T-helper 17 cell (primary cell): ENCODE data around the gene EIF4G1. TPM values are rescaled to one million over a fixed set of nuclear protein-coding genes. Genes with fewer than 3 reads are reported as not detected.

Experiments
- ATAC-seq: fragments of 150-1000 bp; cut with Tn5 transposase; 2 replicates; pipeline ENCODE4 v1.10.0; 2021; ENCODE audit warnings: mild to moderate bottlenecking, moderate library complexity
- DNase-seq, 3 donors: peaks; one replicate each; pipeline versions ENCODE4 v3.0.0 to v3.0.0-alpha.2; 2020 to 2021
- H3K9me3 ChIP-seq: one replicate; pipeline ENCODE4 v1.7.0; 2013; ENCODE audit warnings: low read length, mild to moderate bottlenecking; ENCODE audit not compliant: control insufficient read depth, poor library complexity, severe bottlenecking
- H3K27ac Mint-ChIP-seq: one replicate; pipeline ENCODE4 v1.8.0; 2022; ENCODE audit warnings: mild to moderate bottlenecking, moderate library complexity, mixed read lengths
- H3K27me3 Mint-ChIP-seq: one replicate; pipeline ENCODE4 v1.8.0; 2022; ENCODE audit warnings: mixed read lengths
- H3K36me3 Mint-ChIP-seq: one replicate; pipeline ENCODE4 v1.8.0; 2022; ENCODE audit warnings: low read depth, mixed read lengths
- H3K4me1 Mint-ChIP-seq: one replicate; pipeline ENCODE4 v1.8.0; 2022; ENCODE audit warnings: mild to moderate bottlenecking, mixed read lengths
- H3K4me3 Mint-ChIP-seq: one replicate; pipeline ENCODE4 v1.8.0; 2022; ENCODE audit warnings: mild to moderate bottlenecking, moderate library complexity, mixed read lengths
- total RNA-seq, 4 donors: library from RNA in 2 of 4; stranded (reverse) in 2 of 4; gene quantifications; one replicate each; pipeline ENCODE4 v1.2.3 and lab custom pipeline; 2022 to 2026

The EIF4G1 gene
- total RNA-seq, 2 donors from 2014 or later = 226 to 236 TPM

DNA sequence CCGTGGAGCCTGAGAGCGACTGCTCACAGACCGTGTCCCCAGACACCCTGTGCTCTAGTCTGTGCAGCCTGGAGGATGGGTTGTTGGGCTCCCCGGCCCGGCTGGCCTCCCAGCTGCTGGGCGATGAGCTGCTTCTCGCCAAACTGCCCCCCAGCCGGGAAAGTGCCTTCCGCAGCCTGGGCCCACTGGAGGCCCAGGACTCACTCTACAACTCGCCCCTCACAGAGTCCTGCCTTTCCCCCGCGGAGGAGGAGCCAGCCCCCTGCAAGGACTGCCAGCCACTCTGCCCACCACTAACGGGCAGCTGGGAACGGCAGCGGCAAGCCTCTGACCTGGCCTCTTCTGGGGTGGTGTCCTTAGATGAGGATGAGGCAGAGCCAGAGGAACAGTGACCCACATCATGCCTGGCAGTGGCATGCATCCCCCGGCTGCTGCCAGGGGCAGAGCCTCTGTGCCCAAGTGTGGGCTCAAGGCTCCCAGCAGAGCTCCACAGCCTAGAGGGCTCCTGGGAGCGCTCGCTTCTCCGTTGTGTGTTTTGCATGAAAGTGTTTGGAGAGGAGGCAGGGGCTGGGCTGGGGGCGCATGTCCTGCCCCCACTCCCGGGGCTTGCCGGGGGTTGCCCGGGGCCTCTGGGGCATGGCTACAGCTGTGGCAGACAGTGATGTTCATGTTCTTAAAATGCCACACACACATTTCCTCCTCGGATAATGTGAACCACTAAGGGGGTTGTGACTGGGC lies 30.3 kb downstream of the EIF4G1 start:
- H3K9me3 ChIP-seq = no peaks in the 10 kb centered on the region
- Mint-ChIP-seq H3K4me3 (no peak overlapping the region), H3K27ac (no peak overlapping the region), H3K36me3 (no peaks in the 10 kb centered on the region), H3K27me3 (no peaks in the 10 kb centered on the region), H3K4me1 (peaks cover 13% of the 10 kb centered on the region)
- ATAC-seq (no peak), DNase-seq (no peak)

DNA sequence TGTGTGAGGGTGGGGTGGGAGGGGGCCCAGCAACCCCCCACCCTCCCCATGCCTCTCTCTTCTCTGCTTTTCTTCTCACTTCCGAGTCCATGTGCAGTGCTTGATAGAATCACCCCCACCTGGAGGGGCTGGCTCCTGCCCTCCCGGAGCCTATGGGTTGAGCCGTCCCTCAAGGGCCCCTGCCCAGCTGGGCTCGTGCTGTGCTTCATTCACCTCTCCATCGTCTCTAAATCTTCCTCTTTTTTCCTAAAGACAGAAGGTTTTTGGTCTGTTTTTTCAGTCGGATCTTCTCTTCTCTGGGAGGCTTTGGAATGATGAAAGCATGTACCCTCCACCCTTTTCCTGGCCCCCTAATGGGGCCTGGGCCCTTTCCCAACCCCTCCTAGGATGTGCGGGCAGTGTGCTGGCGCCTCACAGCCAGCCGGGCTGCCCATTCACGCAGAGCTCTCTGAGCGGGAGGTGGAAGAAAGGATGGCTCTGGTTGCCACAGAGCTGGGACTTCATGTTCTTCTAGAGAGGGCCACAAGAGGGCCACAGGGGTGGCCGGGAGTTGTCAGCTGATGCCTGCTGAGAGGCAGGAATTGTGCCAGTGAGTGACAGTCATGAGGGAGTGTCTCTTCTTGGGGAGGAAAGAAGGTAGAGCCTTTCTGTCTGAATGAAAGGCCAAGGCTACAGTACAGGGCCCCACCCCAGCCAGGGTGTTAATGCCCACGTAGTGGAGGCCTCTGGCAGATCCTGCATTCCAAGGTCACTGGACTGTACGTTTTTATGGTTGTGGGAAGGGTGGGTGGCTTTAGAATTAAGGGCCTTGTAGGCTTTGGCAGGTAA lies 31.1 kb downstream of the EIF4G1 start:
- no peaks in the 10 kb centered on the region for H3K9me3 ChIP-seq
- no peak for DNase-seq
- no peaks in the 10 kb centered on the region for H3K27me3 Mint-ChIP-seq
- no peak overlapping the region for H3K27ac Mint-ChIP-seq
- no peaks in the 10 kb centered on the region for H3K36me3 Mint-ChIP-seq
- peak; percentile 47 for ATAC-seq
- H3K4me1 Mint-ChIP-seq = peaks cover 11% of the 10 kb centered on the region
- no peak overlapping the region for H3K4me3 Mint-ChIP-seq

DNA sequence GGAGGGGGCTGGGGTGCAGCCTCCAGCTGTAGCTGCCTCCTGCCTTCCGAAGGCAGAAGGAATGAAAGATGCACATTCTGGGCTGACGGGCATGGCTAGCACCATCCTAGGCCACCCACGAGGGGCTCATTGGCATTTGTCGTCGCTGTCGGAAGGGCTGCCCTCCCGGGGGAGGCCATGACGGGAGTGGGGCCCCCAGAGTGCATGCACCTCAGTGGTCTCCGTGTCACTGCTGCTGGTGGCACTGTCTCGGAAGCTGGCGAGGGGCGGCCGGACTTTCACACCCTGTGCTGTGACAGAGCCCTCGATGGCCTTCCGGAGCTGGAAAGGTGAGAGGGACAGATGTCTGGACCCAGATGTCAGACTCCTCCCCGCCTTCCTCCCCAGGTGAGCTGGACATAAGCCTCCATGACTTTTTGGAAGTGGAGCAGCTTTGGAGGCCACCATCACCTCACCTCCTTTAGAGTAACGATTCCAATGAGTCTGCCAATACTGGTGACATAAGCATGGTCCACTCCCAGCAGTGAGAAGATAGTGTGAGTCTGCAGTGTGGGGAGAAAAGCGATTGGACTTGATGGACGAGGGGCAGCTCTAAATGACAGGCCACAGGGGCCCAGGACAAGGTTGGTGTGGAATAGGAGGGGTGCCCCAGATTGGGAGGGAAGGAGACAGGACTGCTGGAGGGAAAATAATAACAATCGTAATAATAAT lies 32.2 kb downstream of the EIF4G1 start:
- H3K4me1 Mint-ChIP-seq = peaks cover 3% of the 10 kb centered on the region
- no peak for ATAC-seq

DNA sequence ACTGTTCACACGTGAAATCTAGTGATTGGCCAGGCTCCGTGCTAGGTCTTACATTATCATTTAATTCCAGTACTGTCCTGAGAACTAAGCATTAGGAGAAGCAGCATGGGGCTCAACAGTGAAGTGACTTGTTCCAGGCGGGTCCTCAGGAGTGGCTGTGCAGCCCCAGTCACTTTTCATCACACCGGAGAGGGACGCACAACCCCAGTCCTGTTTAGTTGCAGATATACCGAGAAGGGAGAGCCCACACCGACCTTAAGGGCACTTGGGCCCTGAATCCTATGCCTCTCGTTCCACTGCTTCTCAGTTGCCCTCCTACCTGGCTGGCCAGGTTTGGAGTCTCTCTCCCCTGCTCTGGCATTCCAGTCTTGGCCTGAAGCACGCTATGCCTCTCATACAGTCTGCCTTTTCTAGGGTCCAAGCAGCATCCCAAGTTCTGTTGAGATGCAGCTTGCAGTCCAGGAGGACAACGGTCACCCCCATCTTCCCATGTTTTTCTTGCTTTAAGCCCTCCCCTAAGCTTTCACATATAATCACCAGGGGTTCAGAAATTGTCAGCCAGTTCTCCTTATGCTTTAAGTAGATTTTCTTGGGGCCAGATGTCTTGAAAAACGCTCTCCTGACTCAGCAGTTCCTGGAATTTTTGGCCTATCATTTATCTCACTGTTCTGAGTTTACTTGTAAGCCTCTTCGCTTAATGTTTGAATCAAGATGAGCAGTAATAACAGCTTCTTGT lies 33.1 kb downstream of the EIF4G1 start:
- H3K36me3 Mint-ChIP-seq = no peaks in the 10 kb centered on the region
- no peak for DNase-seq
- no peak overlapping the region for H3K4me3 Mint-ChIP-seq
- H3K4me1 Mint-ChIP-seq = peaks cover 3% of the 10 kb centered on the region
- no peaks in the 10 kb centered on the region for H3K9me3 ChIP-seq
- peak overlapping the region; percentile 21 for H3K27ac Mint-ChIP-seq
- H3K27me3 Mint-ChIP-seq = no peaks in the 10 kb centered on the region
- ATAC-seq = no peak

More for the DNA sequence above, 32.2 kb downstream of the EIF4G1 start:
- no peak for DNase-seq
- Mint-ChIP-seq H3K4me3 (no peak overlapping the region), H3K27ac (peak overlapping the region; percentile 21), H3K27me3 (no peaks in the 10 kb centered on the region), H3K36me3 (no peaks in the 10 kb centered on the region)
- H3K9me3 ChIP-seq = no peaks in the 10 kb centered on the region

DNA sequence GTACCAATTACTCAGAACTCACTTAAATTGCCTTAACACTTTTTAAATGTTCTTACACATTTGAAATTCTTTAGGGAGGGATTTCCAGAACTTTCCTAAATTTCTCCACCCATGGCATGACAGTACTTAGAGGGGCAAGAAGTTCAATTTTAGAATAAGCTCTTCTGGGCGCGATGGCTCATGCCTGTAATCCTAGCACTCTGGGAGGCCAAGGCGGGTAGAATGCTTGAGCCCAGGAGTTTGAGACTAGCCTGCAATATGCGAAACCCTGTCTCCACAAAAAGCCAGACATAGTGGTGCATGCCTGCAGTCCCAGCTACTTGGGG lies 33.6 kb downstream of the EIF4G1 start:
- Mint-ChIP-seq H3K4me3 (no peak overlapping the region), H3K27me3 (no peaks in the 10 kb centered on the region), H3K27ac (no peak overlapping the region), H3K36me3 (no peaks in the 10 kb centered on the region), H3K4me1 (peaks cover 3% of the 10 kb centered on the region)
- no peak for ATAC-seq
- no peak for DNase-seq
- H3K9me3 ChIP-seq = no peaks in the 10 kb centered on the region

DNA sequence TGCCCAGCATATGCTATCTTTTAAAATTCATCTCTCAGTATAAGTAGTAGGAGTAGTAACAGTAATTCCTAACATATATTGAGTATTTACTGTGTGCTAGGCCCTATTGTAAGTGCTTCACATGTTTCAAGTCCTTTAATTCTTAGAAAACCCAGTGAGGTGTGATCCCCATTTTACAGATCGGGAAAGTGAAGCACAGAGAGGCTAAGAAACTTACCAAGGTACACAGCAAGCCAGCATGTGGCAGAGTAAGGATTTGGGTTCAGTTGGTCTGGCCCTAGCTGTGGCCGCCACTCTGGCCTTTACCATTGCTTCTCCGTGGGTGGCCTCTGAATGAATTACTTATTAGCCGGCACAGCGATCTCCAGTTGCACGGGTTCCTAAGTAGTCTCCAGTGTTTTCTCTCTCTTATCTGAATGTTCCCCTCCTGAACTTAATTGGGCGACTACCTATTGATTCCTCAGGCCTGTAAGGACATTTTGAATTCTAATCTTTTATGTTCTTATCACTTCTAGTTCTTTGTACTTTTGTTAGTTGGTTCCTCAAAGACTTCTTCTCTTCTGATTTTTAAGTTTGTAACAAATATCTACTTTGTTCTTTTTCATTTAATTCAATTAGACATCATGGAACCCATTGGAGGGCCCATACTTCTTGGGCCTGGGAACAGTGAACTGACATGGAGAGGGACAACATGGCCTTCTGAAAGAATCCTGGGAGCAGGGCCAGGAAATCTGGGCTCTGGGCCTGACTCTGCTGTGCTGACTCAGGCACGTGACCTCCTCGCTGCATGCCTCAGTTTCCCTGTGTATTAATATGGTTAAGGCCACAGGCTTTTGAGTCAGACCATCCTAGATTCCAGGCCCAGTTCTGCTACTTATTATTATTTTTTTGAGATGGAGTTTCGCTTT lies 35.4 kb downstream of the EIF4G1 start:
- H3K36me3 Mint-ChIP-seq = no peaks in the 10 kb centered on the region
- H3K4me3 Mint-ChIP-seq = no peak overlapping the region
- ATAC-seq (no peak), DNase-seq (no peak)
- H3K27me3 Mint-ChIP-seq = no peaks in the 10 kb centered on the region
- H3K9me3 ChIP-seq = no peaks in the 10 kb centered on the region
- peaks cover 3% of the 10 kb centered on the region for H3K4me1 Mint-ChIP-seq
- no peak overlapping the region for H3K27ac Mint-ChIP-seq

DNA sequence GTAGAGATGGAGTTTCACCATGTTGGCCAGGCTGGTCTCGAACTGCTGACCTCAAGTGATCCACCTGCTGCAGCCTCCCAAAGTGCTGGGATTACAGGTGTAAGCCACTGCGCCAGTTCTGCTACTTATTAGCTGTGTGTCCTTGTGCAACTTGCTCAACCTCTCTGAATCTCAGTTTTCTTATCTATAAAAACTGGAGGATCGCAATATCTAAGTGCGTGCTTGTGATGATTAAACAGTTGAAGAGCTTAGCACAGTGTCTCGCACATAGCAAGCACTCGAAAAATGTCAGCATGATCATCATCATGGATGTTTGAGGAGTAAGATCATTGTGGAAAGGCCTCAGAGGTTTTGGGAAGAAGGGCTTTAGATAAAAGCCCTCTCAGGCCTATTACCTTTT lies 36.2 kb downstream of the EIF4G1 start:
- Mint-ChIP-seq H3K27me3 (no peaks in the 10 kb centered on the region), H3K36me3 (no peaks in the 10 kb centered on the region), H3K4me3 (no peak overlapping the region), H3K4me1 (peaks cover 1% of the 10 kb centered on the region), H3K27ac (no peak overlapping the region)
- DNase-seq = no peak
- no peak for ATAC-seq
- no peaks in the 10 kb centered on the region for H3K9me3 ChIP-seq

DNA sequence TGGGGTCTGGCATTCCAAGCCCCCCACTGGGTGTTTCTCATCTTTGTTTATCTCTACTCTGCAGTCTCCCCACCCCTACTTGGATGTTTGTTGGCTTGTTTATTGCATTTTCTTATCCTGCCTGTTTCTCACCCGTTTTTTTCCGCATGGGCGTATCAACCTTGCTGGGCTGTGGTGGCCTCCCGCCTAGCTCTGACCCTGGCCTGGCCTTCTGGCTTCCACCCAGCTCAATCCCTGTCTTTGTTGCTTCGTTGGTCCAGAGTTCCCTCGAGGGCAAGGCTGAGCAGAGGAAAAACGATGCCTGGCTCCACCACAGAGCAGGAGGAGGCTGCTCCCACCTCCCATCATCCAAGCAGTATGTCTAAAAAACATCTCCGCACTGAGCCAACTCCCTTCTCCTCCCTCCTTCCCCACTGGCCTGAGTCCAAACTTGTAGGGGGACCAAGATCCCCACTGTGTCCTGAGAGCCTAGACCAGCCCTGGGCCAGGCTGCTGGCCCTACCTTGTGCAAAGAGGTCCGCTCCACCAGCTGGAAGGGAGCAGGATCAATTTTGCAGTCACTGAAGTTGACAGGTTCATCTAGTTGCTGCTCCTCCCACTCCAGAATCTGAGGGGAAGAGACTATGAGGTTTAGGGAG lies 37.2 kb downstream of the EIF4G1 start:
- H3K27ac Mint-ChIP-seq = no peak overlapping the region
- H3K9me3 ChIP-seq = no peaks in the 10 kb centered on the region
- H3K27me3 Mint-ChIP-seq = no peaks in the 10 kb centered on the region
- H3K4me3 Mint-ChIP-seq = no peak overlapping the region
- H3K36me3 Mint-ChIP-seq = no peaks in the 10 kb centered on the region
- ATAC-seq (no peak), DNase-seq (no peak)
- H3K4me1 Mint-ChIP-seq = no peaks in the 10 kb centered on the region

DNA sequence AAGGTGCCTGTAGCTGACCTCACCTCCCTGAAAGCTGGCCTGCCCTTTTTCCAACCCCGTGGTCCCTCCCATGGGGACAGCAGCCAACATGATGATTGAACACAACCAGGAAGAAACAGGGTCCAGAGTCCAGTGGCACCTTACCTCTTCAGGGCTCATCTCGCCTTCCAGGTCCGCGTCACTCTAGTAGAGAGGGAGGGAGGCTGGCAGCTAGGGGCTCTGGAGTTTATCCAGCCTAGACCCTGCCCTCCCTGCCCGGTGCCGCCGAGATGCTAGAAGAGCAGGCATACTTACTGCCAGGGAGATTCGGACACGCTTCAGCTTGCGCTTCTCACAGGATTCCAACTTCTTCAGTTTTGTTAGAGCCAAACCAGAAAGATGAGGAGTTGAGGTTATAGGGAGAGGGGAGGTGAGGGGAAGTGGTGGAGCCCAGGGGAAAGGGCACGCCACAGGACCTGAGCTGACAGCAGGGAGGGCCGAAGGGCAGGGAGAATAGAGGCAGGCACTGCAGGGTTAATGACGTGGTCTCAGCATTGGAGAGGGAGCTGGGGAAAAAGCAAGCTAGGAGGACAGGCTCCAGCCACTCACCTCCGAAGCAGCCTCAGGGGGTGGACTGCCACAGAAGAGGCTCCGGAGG lies 37.9 kb downstream of the EIF4G1 start:
- no peak for DNase-seq
- H3K4me3 Mint-ChIP-seq = no peak overlapping the region
- no peak for ATAC-seq
- H3K4me1 Mint-ChIP-seq = no peaks in the 10 kb centered on the region
- H3K36me3 Mint-ChIP-seq = no peaks in the 10 kb centered on the region
- H3K27ac Mint-ChIP-seq = no peak overlapping the region
- H3K9me3 ChIP-seq = no peaks in the 10 kb centered on the region
- no peaks in the 10 kb centered on the region for H3K27me3 Mint-ChIP-seq

DNA sequence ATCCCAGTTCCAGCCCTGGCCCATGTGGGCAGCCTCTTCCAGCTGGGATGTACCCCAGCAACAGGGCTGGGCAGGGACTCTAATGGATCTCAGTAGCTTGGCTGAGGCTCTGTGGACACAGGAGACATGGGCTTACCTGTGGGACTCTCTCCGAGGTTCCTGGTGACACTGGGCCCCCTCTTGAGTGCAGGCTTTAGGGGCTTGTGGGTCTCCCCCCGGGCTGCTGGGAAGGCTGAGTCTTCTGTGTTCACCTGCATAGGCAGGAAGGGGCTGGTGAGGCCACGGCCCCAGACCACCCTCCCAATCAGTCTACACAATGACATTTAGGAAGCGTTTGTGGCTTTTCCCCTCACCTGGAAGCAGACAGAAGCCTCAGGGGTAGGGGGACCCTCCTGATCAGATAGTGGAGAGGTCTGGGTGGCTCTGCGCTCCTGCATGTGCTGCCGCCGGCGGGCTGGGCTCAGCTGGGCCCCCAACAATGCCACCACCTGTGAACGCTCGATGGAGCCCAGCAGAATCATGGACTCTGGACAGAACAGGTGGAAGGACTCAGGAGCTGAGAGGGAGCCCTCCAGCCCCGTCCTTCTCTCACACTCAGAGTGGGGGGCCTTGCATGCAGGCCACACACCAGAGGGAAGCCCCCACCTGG lies 38.6 kb downstream of the EIF4G1 start:
- DNase-seq (no peak), ATAC-seq (no peak)
- no peak overlapping the region for H3K4me3 Mint-ChIP-seq
- no peaks in the 10 kb centered on the region for H3K9me3 ChIP-seq
- H3K27ac Mint-ChIP-seq = no peak overlapping the region
- no peaks in the 10 kb centered on the region for H3K27me3 Mint-ChIP-seq
- no peaks in the 10 kb centered on the region for H3K4me1 Mint-ChIP-seq
- H3K36me3 Mint-ChIP-seq = no peaks in the 10 kb centered on the region

DNA sequence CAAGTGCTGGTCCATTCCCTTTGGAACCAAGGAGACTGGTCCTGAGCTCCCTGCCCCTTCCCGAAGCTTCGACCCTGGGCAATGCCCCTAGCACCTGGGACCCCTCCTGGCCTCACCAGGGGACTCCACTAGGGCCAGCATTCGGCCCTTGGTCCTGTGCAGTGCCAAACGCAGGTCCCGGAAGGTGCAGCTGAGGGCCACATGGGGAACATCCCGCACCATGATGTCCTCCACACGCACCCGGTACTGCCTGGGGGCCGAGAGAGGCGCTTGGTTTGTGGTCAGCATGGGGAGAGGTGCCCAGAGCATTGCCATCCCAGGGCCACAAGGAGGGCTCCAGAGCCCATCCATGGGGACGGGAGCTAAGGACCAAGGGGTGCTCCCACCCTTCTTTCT lies 39.1 kb downstream of the EIF4G1 start:
- ATAC-seq (no peak), DNase-seq (no peak)
- H3K36me3 Mint-ChIP-seq = no peaks in the 10 kb centered on the region

More for the DNA sequence above, 39.1 kb downstream of the EIF4G1 start:
- Mint-ChIP-seq H3K27me3 (no peaks in the 10 kb centered on the region), H3K4me3 (no peak overlapping the region), H3K4me1 (no peaks in the 10 kb centered on the region), H3K27ac (no peak overlapping the region)
- no peaks in the 10 kb centered on the region for H3K9me3 ChIP-seq
